Embryonic facial prominence (tissue), 1 donor: ENCODE results near the gene PHKB.
"Not testable (repeated sequence)": the region's sequence is repeated elsewhere in the genome, so short reads cannot be mapped to it uniquely, and the experiment has no call there.

Source experiments
- DNase-seq: peaks from one replicate; pipeline ENCODE4 v3.0.0-alpha.2; 2016; ENCODE audit errors: extremely low spot score

PHKB gene

GRCh38 chr16:47460711-47461597 lies at the start of gene PHKB, which contains the start of gene ITFG1:
Gene PHKB, plus strand, starts transcription at chr16:47461331. Its CDS starts 20 bp downstream, at chr16:47461351.
Gene ITFG1, minus strand, starts transcription at chr16:47461063. Its CDS starts 18 bp downstream, at chr16:47461045.
- DNase-seq, result peak; percentile 68

GRCh38 chr16:47413041-47413440 lies 48.1 kb upstream of the PHKB start:
- no peak for DNase-seq

GRCh38 chr16:47416869-47417268 lies 44.3 kb upstream of the PHKB start:
- no peak for DNase-seq

GRCh38 chr16:47424846-47425245 lies 36.3 kb upstream of the PHKB start:
- no peak for DNase-seq

- DNase-seq, result no peak
Observed at GRCh38 chr16:47426806-47427205, 34.3 kb upstream of the PHKB start.

GRCh38 chr16:47431960-47432359 lies 29.2 kb upstream of the PHKB start:
- no peak for DNase-seq

GRCh38 chr16:47434274-47434673 lies 26.9 kb upstream of the PHKB start:
- not testable (repeated sequence) for DNase-seq

- not testable (repeated sequence) for DNase-seq
Observed at GRCh38 chr16:47440066-47440465, 21.1 kb upstream of the PHKB start.

- DNase-seq, result not testable (repeated sequence)
Observed at GRCh38 chr16:47442884-47443283, 18.2 kb upstream of the PHKB start.

GRCh38 chr16:47446431-47446830 lies 14.7 kb upstream of the PHKB start:
- no peak for DNase-seq

- DNase-seq, result no peak
Observed at GRCh38 chr16:47448830-47449575, 12.1 kb upstream of the PHKB start.

GRCh38 chr16:47449788-47450187 lies 11.3 kb upstream of the PHKB start:
- no peak for DNase-seq

- DNase-seq, result no peak
Observed at GRCh38 chr16:47458331-47458730, 2.8 kb upstream of the PHKB start.

GRCh38 chr16:47459603-47460002 lies 1.5 kb upstream of the PHKB start:
- DNase-seq, result no peak

- no peak for DNase-seq
Observed at GRCh38 chr16:47460359-47460710, 796 bp upstream of the PHKB start.

GRCh38 chr16:47461598-47462266 lies 601 bp downstream of the PHKB start:
- DNase-seq, result no peak

- DNase-seq, result no peak
Observed at GRCh38 chr16:47463771-47464624, 2.9 kb downstream of the PHKB start.

- DNase-seq, result no peak
Observed at GRCh38 chr16:47465919-47466630, 4.9 kb downstream of the PHKB start.

GRCh38 chr16:47467501-47467900 lies 6.4 kb downstream of the PHKB start:
- no peak for DNase-seq

- DNase-seq, result not testable (repeated sequence)
Observed at GRCh38 chr16:47468070-47468689, 7.0 kb downstream of the PHKB start.
